Measurements from ENCODE around the gene ST8SIA4.

ST8SIA4 gene

DNA sequence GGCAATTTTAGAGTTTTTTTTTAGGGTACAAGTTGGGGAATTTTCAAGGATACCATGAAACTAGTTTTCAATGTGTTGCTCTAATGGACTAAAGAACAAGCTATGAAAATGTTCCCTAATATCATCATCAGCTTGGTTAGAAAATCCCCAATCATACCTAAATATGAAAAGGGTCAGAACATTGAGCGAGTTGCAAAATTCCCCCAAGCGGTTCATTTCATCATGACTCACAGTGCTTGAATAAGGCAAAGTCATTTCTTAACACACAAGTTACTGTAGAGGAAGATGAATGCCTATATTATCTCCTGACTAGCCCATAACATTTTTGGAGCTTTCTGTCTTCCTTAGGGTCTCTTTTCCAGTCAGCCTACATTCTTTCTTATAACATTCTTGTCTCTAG lies 62.7 kb downstream of the ST8SIA4 start:
- no peak overlapping the region for H3K4me2 ChIP-seq (ENCODE audit: low read depth, low read length)
- no peaks in the 10 kb centered on the region for H3K4me1 ChIP-seq (ENCODE audit: low read length)
- no peak for DNase-seq
- H4K20me1 ChIP-seq (ENCODE audit: insufficient read depth, low read length), result no peaks in the 10 kb centered on the region
- no peak overlapping the region for H3K27ac ChIP-seq (ENCODE audit: low read length)
- no peaks in the 10 kb centered on the region for H3K36me3 ChIP-seq (replicated peaks; ENCODE audit: insufficient read depth, low read length)
- H3K27me3 ChIP-seq (replicated peaks; ENCODE audit: insufficient read depth, low read length), result no peaks in the 10 kb centered on the region
- H3K9me2 ChIP-seq (replicated peaks; ENCODE audit: insufficient read depth, low read length), result no peaks in the 10 kb centered on the region
- H3K79me2 ChIP-seq (ENCODE audit: low read length), result peaks cover 56% of the 10 kb centered on the region
- H3K9ac ChIP-seq (ENCODE audit: low read length), result no peak overlapping the region
- no peaks in the 10 kb centered on the region for H3K9me3 ChIP-seq (replicated peaks; ENCODE audit: insufficient read depth, low read length)
- H3F3A ChIP-seq (ENCODE audit: insufficient read depth, low read length), result no peaks in the 10 kb centered on the region
- H3K4me3 ChIP-seq (ENCODE audit: low read length), result no peak overlapping the region
- TF ChIP-seq EZH2phosphoT487 (IDR thresholded peaks at IDR 0.05; ENCODE audit: low read length), result no peak
- no peak for TF ChIP-seq EZH2 (optimal IDR thresholded peaks at IDR 0.05; ENCODE audit: low read depth, low read length)
- no peak overlapping the region for H2AFZ ChIP-seq (ENCODE audit: low read length)

- TF ChIP-seq EZH2 (optimal IDR thresholded peaks at IDR 0.05; ENCODE audit: low read depth, low read length) (no peak), EZH2phosphoT487 (IDR thresholded peaks at IDR 0.05; ENCODE audit: low read length) (no peak)
- TF ChIP-seq, protein P1, sequence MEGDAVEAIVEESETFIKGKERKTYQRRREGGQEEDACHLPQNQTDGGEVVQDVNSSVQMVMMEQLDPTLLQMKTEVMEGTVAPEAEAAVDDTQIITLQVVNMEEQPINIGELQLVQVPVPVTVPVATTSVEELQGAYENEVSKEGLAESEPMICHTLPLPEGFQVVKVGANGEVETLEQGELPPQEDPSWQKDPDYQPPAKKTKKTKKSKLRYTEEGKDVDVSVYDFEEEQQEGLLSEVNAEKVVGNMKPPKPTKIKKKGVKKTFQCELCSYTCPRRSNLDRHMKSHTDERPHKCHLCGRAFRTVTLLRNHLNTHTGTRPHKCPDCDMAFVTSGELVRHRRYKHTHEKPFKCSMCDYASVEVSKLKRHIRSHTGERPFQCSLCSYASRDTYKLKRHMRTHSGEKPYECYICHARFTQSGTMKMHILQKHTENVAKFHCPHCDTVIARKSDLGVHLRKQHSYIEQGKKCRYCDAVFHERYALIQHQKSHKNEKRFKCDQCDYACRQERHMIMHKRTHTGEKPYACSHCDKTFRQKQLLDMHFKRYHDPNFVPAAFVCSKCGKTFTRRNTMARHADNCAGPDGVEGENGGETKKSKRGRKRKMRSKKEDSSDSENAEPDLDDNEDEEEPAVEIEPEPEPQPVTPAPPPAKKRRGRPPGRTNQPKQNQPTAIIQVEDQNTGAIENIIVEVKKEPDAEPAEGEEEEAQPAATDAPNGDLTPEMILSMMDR (IDR thresholded peaks at IDR 0.05; ENCODE audit: low read length), result no peak
- Histone ChIP-seq H3K27ac (ENCODE audit: low read length) (no peak overlapping the region), H4K20me1 (ENCODE audit: insufficient read depth, low read length) (no peaks in the 10 kb centered on the region), H3F3A (ENCODE audit: insufficient read depth, low read length) (peaks cover 8% of the 10 kb centered on the region), H2AFZ (ENCODE audit: low read length) (no peak overlapping the region), H3K36me3 (replicated peaks; ENCODE audit: insufficient read depth, low read length) (no peaks in the 10 kb centered on the region), H3K79me2 (ENCODE audit: low read length) (peaks cover 50% of the 10 kb centered on the region), H3K27me3 (replicated peaks; ENCODE audit: insufficient read depth, low read length) (no peaks in the 10 kb centered on the region), H3K4me3 (ENCODE audit: low read length) (no peak overlapping the region), H3K4me2 (ENCODE audit: low read depth, low read length) (no peak overlapping the region), H3K4me1 (ENCODE audit: low read length) (peaks cover 9% of the 10 kb centered on the region), H3K9me2 (replicated peaks; ENCODE audit: insufficient read depth, low read length) (no peaks in the 10 kb centered on the region), H3K9me3 (replicated peaks; ENCODE audit: insufficient read depth, low read length) (no peaks in the 10 kb centered on the region), H3K9ac (ENCODE audit: low read length) (no peak overlapping the region)
- DNase-seq, result no peak
Observed at GRCh38 chr5:100838048-100838473, 65.0 kb downstream of the ST8SIA4 start.

DNA sequence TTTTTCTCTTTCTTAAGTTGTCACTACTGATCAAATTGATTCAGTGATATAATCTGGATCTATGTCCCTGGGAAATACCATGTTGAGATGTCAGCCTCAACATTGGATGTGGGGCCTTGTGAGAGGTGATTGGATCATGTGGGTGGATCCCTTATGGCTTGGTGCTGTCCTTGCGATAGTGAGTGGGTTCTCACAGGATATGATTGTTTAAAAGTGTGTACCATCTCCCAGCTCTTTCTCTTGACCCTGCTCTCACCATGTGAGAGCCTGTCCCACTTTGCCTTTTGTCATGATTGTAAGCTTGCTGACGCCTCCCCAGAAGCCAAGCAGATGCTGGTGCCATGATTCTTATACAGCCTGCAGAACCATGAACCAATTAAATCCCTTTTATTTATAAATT lies 68.6 kb downstream of the ST8SIA4 start:
- Histone ChIP-seq H4K20me1 (ENCODE audit: insufficient read depth, low read length) (no peaks in the 10 kb centered on the region), H3K4me2 (ENCODE audit: low read depth, low read length) (no peak overlapping the region), H3K27me3 (replicated peaks; ENCODE audit: insufficient read depth, low read length) (no peaks in the 10 kb centered on the region), H3K36me3 (replicated peaks; ENCODE audit: insufficient read depth, low read length) (no peaks in the 10 kb centered on the region), H3F3A (ENCODE audit: insufficient read depth, low read length) (peaks cover 16% of the 10 kb centered on the region), H3K9me3 (replicated peaks; ENCODE audit: insufficient read depth, low read length) (no peaks in the 10 kb centered on the region), H3K27ac (ENCODE audit: low read length) (no peak overlapping the region), H3K79me2 (ENCODE audit: low read length) (peaks cover 62% of the 10 kb centered on the region), H3K4me3 (ENCODE audit: low read length) (no peak overlapping the region), H3K9ac (ENCODE audit: low read length) (no peak overlapping the region), H3K9me2 (replicated peaks; ENCODE audit: insufficient read depth, low read length) (no peaks in the 10 kb centered on the region), H2AFZ (ENCODE audit: low read length) (no peak overlapping the region), H3K4me1 (ENCODE audit: low read length) (peaks cover 26% of the 10 kb centered on the region)
- DNase-seq, result no peak
- TF ChIP-seq EZH2 (optimal IDR thresholded peaks at IDR 0.05; ENCODE audit: low read depth, low read length), result no peak
- TF ChIP-seq EZH2phosphoT487 (IDR thresholded peaks at IDR 0.05; ENCODE audit: low read length), result no peak
- TF ChIP-seq, protein P1 (IDR thresholded peaks at IDR 0.05; ENCODE audit: low read length), result no peak
